ENCODE data around the gene AKAP13. TPM values are rescaled to one million over a fixed set of nuclear protein-coding genes. Genes with fewer than 3 reads are reported as not detected.
A peak's percentile ranks its signal among the peaks of the same experiment; 100 is the strongest.

Gene AKAP13
- total and polyA plus RNA-seq, 2 of the 13 experiments (the other 11 are each of a cell fraction or from before 2014, with no cell fraction given) = 6.7 to 27.1 TPM

DNA sequence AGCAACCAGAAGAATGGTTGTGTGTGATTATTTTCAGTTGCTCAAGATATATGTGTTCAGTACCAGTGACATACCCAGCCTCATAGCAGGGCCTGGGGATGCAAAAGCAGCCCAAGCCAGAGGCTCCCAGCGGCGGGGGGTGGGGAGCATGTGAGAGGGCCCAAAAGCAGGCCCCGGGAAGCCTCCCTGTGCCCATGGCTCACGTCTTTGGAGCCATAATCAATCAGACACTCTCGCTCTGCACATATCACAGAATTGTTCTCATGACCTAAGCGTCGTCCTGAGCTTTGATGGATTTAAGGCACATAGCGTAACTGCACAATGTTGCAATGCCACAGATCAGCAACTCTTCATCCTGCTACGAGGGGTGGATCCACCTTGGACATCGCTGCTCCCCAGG is 393.6 kb downstream of the AKAP13 start (continued):
- TF ChIP-seq, protein P1, sequence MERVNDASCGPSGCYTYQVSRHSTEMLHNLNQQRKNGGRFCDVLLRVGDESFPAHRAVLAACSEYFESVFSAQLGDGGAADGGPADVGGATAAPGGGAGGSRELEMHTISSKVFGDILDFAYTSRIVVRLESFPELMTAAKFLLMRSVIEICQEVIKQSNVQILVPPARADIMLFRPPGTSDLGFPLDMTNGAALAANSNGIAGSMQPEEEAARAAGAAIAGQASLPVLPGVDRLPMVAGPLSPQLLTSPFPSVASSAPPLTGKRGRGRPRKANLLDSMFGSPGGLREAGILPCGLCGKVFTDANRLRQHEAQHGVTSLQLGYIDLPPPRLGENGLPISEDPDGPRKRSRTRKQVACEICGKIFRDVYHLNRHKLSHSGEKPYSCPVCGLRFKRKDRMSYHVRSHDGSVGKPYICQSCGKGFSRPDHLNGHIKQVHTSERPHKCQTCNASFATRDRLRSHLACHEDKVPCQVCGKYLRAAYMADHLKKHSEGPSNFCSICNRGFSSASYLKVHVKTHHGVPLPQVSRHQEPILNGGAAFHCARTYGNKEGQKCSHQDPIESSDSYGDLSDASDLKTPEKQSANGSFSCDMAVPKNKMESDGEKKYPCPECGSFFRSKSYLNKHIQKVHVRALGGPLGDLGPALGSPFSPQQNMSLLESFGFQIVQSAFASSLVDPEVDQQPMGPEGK (CRISPR knock-in tag; IDR thresholded peaks at IDR 0.05) = no peak
- no peak for TF ChIP-seq ZNF329 (CRISPR knock-in tag; IDR thresholded peaks at IDR 0.05; ENCODE audit: low read depth)
- no peak for TF ChIP-seq ZNF354B (CRISPR knock-in tag; IDR thresholded peaks at IDR 0.05)
- no peak for TF ChIP-seq FOXC1 (CRISPR knock-in tag; IDR thresholded peaks at IDR 0.05; ENCODE audit: borderline replicate concordance)

DNA sequence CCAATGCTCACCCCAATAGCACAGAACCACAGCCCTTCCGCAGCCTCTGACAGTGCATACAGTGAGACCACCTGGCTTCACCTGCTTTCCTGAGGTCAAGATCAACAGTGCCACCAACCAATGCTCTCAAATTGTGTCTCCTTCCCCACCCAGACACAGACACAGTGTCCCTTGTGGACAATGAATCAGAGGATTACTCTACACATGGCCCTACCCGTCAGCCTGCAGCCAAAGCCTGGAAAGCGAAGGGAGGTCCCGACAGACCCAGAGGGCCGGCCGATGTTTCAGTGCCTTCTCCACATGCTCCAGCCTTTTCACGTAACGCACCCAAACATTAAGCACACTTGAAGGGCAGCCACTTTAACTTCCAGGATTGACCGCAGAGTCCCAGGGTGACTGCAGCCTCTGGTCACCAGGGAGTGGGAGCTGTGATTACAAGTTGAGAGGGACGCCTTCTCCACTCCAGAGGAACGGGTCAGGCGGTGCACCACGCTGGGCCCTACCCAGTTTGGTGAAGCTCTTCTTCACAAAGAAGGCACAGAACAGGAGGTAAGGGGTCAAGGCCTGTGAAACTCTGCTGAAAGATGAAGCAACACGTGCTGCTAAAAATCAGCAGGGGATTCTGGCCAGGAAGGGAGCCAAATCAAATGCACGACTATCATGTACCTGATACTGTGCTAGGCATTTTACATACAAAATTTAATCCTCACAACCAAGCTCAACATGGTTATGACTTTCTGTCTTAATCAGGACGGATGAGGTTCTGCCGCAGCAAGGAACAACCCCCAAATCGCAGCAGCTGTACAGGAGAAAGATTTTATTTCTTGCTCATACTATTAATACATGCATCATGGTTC is 397.1 kb downstream of the AKAP13 start:
- Histone ChIP-seq H2AFZ (ENCODE audit: low read length) (no peak overlapping the region), H4K20me1 (ENCODE audit: insufficient read depth, low read length) (no peaks in the 10 kb centered on the region), H3K27ac (ENCODE audit: extremely low read length, insufficient read depth, low read length) (peak overlapping the region; percentile 5), H3K27me3 (ENCODE audit: control insufficient read depth in 1 of 2, insufficient read depth in 2 of 2, low read length in 2 of 2) (no peaks in the 10 kb centered on the region), H3K4me2 (ENCODE audit: low read depth, low read length) (no peak overlapping the region), H3K79me2 (ENCODE audit: insufficient read depth, low read length) (peaks cover 61% of the 10 kb centered on the region), H3K4me1 (ENCODE audit: insufficient read depth, low read length) (peaks cover 56% of the 10 kb centered on the region), H3K4me3 (replicated peaks in 1 of 3; ENCODE audit: insufficient read depth in 1 of 3, low read depth in 2 of 3, low read length in 3 of 3) (no peak overlapping the region), H3K9me3 (ENCODE audit: low read length) (no peaks in the 10 kb centered on the region), H3K9ac (ENCODE audit: insufficient read depth, low read depth, low read length) (no peak overlapping the region), H3K36me3 (replicated peaks in 1 of 2; ENCODE audit: control insufficient read depth in 1 of 2, insufficient read depth in 2 of 2, low read length in 2 of 2) (no peaks in the 10 kb centered on the region)
- no TSS peak for BruUV-seq (replicated peaks)
- in situ Hi-C loops (cut with HindIII; ENCODE audit: extremely low pct_ligation_motif_present, low pct_unique_long_range_greater_than_20kb) = no loop called here
- ChIA-PET CTCF (ENCODE audit: low intra/inter-chr PET ratio, low total read pairs) (no interaction called here), POLR2A (interaction anchor here (2.0 kb wide), 1 partner anchor 17 kb away, joined by 4 read pairs; the partner anchor contains the start of gene KLHL25)
- intact Hi-C loops (cut with micrococcal nuclease; ENCODE audit: unreplicated experiment) = no loop called here
- DNase-seq (ENCODE audit: low spot score) (no peak), ATAC-seq (no peak), FAIRE-seq (no peak)
- WGBS (ENCODE audit: low lambda C conversion rate) = 72% methylated on average over 15 of the region's 18 CpGs
- peak; percentile 59; the same call in 1 of the 2 replicates for TF ChIP-seq CEBPB (IDR thresholded peaks at IDR 0.05; ENCODE audit: borderline replicate concordance, low read depth, low read length)
- no peak for TF ChIP-seq CAMTA2 (CRISPR knock-in tag; IDR thresholded peaks at IDR 0.05; ENCODE audit: borderline replicate concordance)
- 0 out of 2 replicates have a peak, but pooled peaks have one; percentile 13 for TF ChIP-seq ZFY (CRISPR knock-in tag; IDR thresholded peaks at IDR 0.05)
- TF ChIP-seq CEBPG (CRISPR knock-in tag; IDR thresholded peaks at IDR 0.05) = peak; percentile 58
- peak; percentile 91 for TF ChIP-seq ZNF12 (CRISPR knock-in tag; IDR thresholded peaks at IDR 0.05)
- no peak for TF ChIP-seq ZNF616 (CRISPR knock-in tag; IDR thresholded peaks at IDR 0.05; ENCODE audit: low read depth)
- TF ChIP-seq MIXL1 (CRISPR knock-in tag; IDR thresholded peaks at IDR 0.05) = no peak
- TF ChIP-seq, protein P2, sequence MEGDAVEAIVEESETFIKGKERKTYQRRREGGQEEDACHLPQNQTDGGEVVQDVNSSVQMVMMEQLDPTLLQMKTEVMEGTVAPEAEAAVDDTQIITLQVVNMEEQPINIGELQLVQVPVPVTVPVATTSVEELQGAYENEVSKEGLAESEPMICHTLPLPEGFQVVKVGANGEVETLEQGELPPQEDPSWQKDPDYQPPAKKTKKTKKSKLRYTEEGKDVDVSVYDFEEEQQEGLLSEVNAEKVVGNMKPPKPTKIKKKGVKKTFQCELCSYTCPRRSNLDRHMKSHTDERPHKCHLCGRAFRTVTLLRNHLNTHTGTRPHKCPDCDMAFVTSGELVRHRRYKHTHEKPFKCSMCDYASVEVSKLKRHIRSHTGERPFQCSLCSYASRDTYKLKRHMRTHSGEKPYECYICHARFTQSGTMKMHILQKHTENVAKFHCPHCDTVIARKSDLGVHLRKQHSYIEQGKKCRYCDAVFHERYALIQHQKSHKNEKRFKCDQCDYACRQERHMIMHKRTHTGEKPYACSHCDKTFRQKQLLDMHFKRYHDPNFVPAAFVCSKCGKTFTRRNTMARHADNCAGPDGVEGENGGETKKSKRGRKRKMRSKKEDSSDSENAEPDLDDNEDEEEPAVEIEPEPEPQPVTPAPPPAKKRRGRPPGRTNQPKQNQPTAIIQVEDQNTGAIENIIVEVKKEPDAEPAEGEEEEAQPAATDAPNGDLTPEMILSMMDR (CRISPR knock-in tag; IDR thresholded peaks at IDR 0.05) = no peak
- no peak for TF ChIP-seq NR2F6 (IDR thresholded peaks at IDR 0.05)
- TF ChIP-seq NR2F6 (CRISPR knock-in tag; IDR thresholded peaks at IDR 0.05) = peak; percentile 22; the same call in 1 of the 2 replicates
- TF ChIP-seq, protein P3, sequence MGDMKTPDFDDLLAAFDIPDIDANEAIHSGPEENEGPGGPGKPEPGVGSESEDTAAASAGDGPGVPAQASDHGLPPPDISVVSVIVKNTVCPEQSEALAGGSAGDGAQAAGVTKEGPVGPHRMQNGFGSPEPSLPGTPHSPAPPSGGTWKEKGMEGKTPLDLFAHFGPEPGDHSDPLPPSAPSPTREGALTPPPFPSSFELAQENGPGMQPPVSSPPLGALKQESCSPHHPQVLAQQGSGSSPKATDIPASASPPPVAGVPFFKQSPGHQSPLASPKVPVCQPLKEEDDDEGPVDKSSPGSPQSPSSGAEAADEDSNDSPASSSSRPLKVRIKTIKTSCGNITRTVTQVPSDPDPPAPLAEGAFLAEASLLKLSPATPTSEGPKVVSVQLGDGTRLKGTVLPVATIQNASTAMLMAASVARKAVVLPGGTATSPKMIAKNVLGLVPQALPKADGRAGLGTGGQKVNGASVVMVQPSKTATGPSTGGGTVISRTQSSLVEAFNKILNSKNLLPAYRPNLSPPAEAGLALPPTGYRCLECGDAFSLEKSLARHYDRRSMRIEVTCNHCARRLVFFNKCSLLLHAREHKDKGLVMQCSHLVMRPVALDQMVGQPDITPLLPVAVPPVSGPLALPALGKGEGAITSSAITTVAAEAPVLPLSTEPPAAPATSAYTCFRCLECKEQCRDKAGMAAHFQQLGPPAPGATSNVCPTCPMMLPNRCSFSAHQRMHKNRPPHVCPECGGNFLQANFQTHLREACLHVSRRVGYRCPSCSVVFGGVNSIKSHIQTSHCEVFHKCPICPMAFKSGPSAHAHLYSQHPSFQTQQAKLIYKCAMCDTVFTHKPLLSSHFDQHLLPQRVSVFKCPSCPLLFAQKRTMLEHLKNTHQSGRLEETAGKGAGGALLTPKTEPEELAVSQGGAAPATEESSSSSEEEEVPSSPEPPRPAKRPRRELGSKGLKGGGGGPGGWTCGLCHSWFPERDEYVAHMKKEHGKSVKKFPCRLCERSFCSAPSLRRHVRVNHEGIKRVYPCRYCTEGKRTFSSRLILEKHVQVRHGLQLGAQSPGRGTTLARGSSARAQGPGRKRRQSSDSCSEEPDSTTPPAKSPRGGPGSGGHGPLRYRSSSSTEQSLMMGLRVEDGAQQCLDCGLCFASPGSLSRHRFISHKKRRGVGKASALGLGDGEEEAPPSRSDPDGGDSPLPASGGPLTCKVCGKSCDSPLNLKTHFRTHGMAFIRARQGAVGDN (CRISPR knock-in tag; IDR thresholded peaks at IDR 0.05) = peak; percentile 37
- no peak for TF ChIP-seq MEIS2 (CRISPR knock-in tag; IDR thresholded peaks at IDR 0.05)
